ENCODE data around the gene ATP2B2.

ATP2B2 gene

DNA sequence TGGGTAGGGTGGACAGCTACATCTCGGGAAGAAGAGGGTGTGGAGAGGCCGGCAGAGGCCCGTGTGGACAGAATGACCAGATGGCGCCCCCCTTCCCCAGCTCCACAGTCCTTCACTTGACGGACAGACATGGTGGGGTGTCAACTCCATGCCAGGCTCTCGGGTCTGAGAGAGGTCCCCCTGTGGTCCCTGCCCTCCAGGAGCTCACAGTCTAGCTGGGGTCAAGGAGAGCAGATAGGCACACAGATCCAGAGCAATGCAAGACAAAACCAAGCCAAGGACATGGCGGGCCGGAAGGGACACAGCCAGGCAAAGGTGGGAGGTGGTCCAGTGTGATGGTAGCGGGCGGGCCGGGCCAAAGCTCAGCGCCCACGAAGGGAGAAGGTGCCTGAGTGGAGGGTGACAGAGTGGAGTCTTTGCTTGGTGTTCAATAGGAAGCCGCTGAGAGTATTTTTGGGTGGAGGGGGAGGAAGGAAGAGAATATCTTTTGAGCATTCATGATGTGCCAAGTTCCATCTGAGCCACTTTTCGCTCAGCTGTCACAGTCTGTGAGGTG is 112.4 kb downstream of the ATP2B2 start:
- Mint-ChIP-seq H3K27me3 (ENCODE audit: low read depth) (peaks cover 12% of the 10 kb centered on the region), H3K4me1 (no peaks in the 10 kb centered on the region), H3K36me3 (ENCODE audit: low read depth) (no peaks in the 10 kb centered on the region), H3K9me3 (no peaks in the 10 kb centered on the region), H3K4me3 (no peak overlapping the region), H3K27ac (no peak overlapping the region)
- no peak for TF ChIP-seq CTCF (IDR thresholded peaks at IDR 0.05; ENCODE audit: unreplicated experiment in 3 of 3)

- peaks cover 12% of the 10 kb centered on the region for H3K27me3 Mint-ChIP-seq (ENCODE audit: low read depth)
- H3K4me1 Mint-ChIP-seq: no peaks in the 10 kb centered on the region
- no peak overlapping the region for H3K27ac Mint-ChIP-seq
- no peaks in the 10 kb centered on the region for H3K9me3 Mint-ChIP-seq
- no peak for TF ChIP-seq CTCF (IDR thresholded peaks at IDR 0.05; ENCODE audit: unreplicated experiment in 3 of 3)
- no peak overlapping the region for H3K4me3 Mint-ChIP-seq
- no peaks in the 10 kb centered on the region for H3K36me3 Mint-ChIP-seq (ENCODE audit: low read depth)
These were observed 113.1 kb downstream of the ATP2B2 start for GRCh38 chr3:10392244-10392643.

GRCh38 chr3:10391391-10391790 is 114.0 kb downstream of the ATP2B2 start:
- no peaks in the 10 kb centered on the region for H3K36me3 Mint-ChIP-seq (ENCODE audit: low read depth)
- H3K9me3 Mint-ChIP-seq: no peaks in the 10 kb centered on the region
- no peak overlapping the region for H3K4me3 Mint-ChIP-seq
- no peaks in the 10 kb centered on the region for H3K4me1 Mint-ChIP-seq
- peaks cover 16% of the 10 kb centered on the region for H3K27me3 Mint-ChIP-seq (ENCODE audit: low read depth)
- no peak for TF ChIP-seq CTCF (IDR thresholded peaks at IDR 0.05; ENCODE audit: unreplicated experiment in 3 of 3)
- no peak overlapping the region for H3K27ac Mint-ChIP-seq

DNA sequence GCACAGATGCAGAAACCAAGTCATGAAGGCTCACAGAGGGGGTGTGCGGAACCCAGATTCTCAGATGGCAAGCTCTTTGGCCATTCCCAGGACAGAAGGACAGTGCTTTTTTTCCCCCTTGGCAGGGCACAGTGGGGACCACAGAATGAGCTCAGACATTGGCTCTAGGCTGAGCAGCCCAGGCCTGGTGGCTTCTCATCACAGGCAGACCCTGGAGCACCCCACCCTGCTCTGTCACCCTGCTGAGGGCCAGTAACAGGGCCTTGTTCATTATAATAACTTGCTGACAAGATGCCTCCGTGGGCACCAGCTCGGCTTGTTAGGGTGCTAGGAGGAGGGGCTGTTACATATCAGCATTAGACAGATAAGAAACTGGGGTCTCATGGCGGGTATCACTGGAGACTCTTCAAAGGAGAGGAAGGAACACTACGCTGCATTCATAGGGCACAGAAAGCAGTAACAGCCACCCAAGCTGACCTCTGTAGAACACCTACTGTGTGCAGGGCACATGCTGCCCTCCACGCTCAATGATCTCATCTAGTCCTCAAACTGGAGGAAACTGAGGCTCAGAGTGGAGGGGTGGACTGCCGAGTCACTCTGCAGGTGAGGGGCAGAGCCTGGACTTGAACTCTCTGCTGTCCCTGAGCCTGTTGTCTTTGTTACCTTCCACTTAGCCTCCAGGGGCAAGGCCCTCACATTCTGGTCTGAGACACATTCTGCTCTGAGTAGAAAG is 114.6 kb downstream of the ATP2B2 start:
- Mint-ChIP-seq H3K9me3 (no peaks in the 10 kb centered on the region), H3K36me3 (ENCODE audit: low read depth) (no peaks in the 10 kb centered on the region), H3K27me3 (ENCODE audit: low read depth) (peaks cover 20% of the 10 kb centered on the region), H3K4me3 (no peak overlapping the region), H3K4me1 (no peaks in the 10 kb centered on the region), H3K27ac (no peak overlapping the region)
- no peak for TF ChIP-seq CTCF (IDR thresholded peaks at IDR 0.05; ENCODE audit: unreplicated experiment in 3 of 3)

DNA sequence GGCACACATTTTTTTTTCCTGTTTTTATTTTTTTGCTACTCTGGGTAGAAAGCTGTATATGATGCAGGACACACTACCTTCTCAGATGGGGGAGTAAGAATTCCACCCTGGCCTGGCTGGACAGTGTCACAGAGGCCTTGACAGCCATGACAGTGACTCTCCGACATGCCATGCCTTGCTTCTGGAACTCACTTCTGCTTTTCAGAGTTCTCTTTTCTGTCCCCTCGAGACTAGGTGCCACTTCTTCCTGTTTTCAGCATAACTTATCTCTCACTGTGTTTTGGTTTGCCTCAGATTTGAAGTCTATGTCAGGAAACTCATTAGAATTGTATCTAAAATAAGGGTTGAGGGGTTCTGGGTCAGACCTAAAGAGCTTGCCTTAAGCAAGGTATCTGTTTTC is 115.4 kb downstream of the ATP2B2 start:
- H3K4me1 Mint-ChIP-seq: no peaks in the 10 kb centered on the region
- no peak overlapping the region for H3K4me3 Mint-ChIP-seq
- no peaks in the 10 kb centered on the region for H3K36me3 Mint-ChIP-seq (ENCODE audit: low read depth)
- H3K27me3 Mint-ChIP-seq (ENCODE audit: low read depth): peaks cover 27% of the 10 kb centered on the region
- no peak overlapping the region for H3K27ac Mint-ChIP-seq
- H3K9me3 Mint-ChIP-seq: no peaks in the 10 kb centered on the region
- TF ChIP-seq CTCF (IDR thresholded peaks at IDR 0.05; ENCODE audit: unreplicated experiment in 3 of 3): no peak

GRCh38 chr3:10389339-10389738 is 116.0 kb downstream of the ATP2B2 start:
- TF ChIP-seq CTCF (IDR thresholded peaks at IDR 0.05; ENCODE audit: unreplicated experiment in 3 of 3): no peak
- Mint-ChIP-seq H3K27ac (no peak overlapping the region), H3K4me3 (no peak overlapping the region), H3K9me3 (no peaks in the 10 kb centered on the region), H3K4me1 (no peaks in the 10 kb centered on the region), H3K27me3 (ENCODE audit: low read depth) (peaks cover 31% of the 10 kb centered on the region), H3K36me3 (ENCODE audit: low read depth) (no peaks in the 10 kb centered on the region)

Data from nephron (organoid).